GM19099 (cell line): ENCODE data around the gene ZNF827.

Experiments used
- POLR2A ChIP-seq: IDR thresholded peaks from 3 replicates; pipeline ENCODE4 v1.6.1; 2011; ENCODE audit warnings: low read depth; ENCODE audit not compliant: insufficient read length; ENCODE audit errors: extremely low read depth

Gene ZNF827

GRCh38 chr4:145865274-145865941 lies 73.2 kb downstream of the ZNF827 start:
- no peak for TF ChIP-seq POLR2A

- no peak for TF ChIP-seq POLR2A
Observed at GRCh38 chr4:145863191-145863590, 75.4 kb downstream of the ZNF827 start.

- TF ChIP-seq POLR2A: no peak
Observed at GRCh38 chr4:145861336-145862318, 77.0 kb downstream of the ZNF827 start.

- no peak for TF ChIP-seq POLR2A
Observed at GRCh38 chr4:145860897-145861296, 77.7 kb downstream of the ZNF827 start.

- TF ChIP-seq POLR2A: no peak
Observed at GRCh38 chr4:145860446-145860845, 78.2 kb downstream of the ZNF827 start.

- no peak for TF ChIP-seq POLR2A
Observed at GRCh38 chr4:145859926-145860325, 78.7 kb downstream of the ZNF827 start.

GRCh38 chr4:145859426-145859825 lies 79.2 kb downstream of the ZNF827 start:
- TF ChIP-seq POLR2A: no peak

GRCh38 chr4:145852256-145852839 lies 86.3 kb downstream of the ZNF827 start:
- TF ChIP-seq POLR2A: no peak

GRCh38 chr4:145851511-145852201 lies 87.0 kb downstream of the ZNF827 start:
- TF ChIP-seq POLR2A: no peak

GRCh38 chr4:145847764-145848163 lies 90.9 kb downstream of the ZNF827 start:
- no peak for TF ChIP-seq POLR2A

GRCh38 chr4:145845118-145845517 lies 93.5 kb downstream of the ZNF827 start:
- no peak for TF ChIP-seq POLR2A

GRCh38 chr4:145843639-145844038 lies 95.0 kb downstream of the ZNF827 start:
- no peak for TF ChIP-seq POLR2A

- no peak for TF ChIP-seq POLR2A
Observed at GRCh38 chr4:145843148-145843547, 95.5 kb downstream of the ZNF827 start.

GRCh38 chr4:145842224-145842887 lies 96.3 kb downstream of the ZNF827 start:
- no peak for TF ChIP-seq POLR2A
